Measurements from ENCODE around the gene TXN.

Gene TXN

GRCh38 chr9:110256380-110257096 is at the start of gene TXN:
Gene TXN, minus strand, starts transcription at chr9:110256507. Its CDS starts 72 bp downstream, at chr9:110256435.
- peak; percentile 91 for DNase-seq

- DNase-seq = no peak
Observed at GRCh38 chr9:110303133-110303532, 46.8 kb upstream of the TXN start.

- DNase-seq = no peak
Observed at GRCh38 chr9:110298043-110298605, 41.8 kb upstream of the TXN start.

GRCh38 chr9:110293248-110293647 is 36.9 kb upstream of the TXN start:
- DNase-seq = no peak

DNA sequence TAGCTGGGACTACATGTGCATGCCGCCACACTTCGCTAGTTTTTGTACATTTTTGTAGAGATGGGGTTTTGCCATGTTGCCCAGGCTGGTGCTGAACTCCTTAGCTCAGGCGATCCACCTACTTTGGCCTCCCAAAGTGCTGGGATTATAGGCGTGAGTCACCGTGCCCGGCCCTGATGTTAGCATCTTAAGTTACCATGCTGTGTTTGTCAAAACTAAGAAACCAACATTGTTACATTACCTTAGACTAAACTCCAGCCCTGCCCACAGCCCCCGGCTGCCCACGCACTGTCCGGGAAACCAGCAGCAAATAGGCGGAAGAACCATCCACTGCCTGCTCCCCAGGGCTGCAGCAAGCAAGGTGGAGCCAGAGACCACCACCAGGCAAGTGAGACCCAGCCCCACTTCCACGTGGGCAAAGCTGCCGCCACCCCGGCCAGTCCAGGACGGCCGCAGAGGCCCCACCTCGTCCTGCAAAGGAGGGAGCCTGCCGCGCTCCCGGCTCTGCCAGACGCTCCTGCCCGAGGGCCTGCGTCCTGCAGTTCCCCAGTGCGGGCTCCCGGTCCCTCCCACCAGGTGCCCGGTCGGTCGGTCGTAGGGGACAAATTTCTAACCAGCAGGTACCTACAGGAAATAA is 35.7 kb upstream of the TXN start:
- DNase-seq = no peak

GRCh38 chr9:110290001-110290400 is 33.7 kb upstream of the TXN start:
- DNase-seq = no peak

GRCh38 chr9:110288503-110288902 is 32.2 kb upstream of the TXN start:
- no peak for DNase-seq

GRCh38 chr9:110287289-110287680 is 31.0 kb upstream of the TXN start:
- no peak for DNase-seq

GRCh38 chr9:110284211-110284844 is 28.0 kb upstream of the TXN start:
- no peak for DNase-seq

- DNase-seq = peak; percentile 11
Observed at GRCh38 chr9:110283751-110284150, 27.4 kb upstream of the TXN start.

GRCh38 chr9:110282739-110283081 is 26.4 kb upstream of the TXN start:
- DNase-seq = no peak

GRCh38 chr9:110282018-110282738 is 25.9 kb upstream of the TXN start:
- no peak for DNase-seq

DNA sequence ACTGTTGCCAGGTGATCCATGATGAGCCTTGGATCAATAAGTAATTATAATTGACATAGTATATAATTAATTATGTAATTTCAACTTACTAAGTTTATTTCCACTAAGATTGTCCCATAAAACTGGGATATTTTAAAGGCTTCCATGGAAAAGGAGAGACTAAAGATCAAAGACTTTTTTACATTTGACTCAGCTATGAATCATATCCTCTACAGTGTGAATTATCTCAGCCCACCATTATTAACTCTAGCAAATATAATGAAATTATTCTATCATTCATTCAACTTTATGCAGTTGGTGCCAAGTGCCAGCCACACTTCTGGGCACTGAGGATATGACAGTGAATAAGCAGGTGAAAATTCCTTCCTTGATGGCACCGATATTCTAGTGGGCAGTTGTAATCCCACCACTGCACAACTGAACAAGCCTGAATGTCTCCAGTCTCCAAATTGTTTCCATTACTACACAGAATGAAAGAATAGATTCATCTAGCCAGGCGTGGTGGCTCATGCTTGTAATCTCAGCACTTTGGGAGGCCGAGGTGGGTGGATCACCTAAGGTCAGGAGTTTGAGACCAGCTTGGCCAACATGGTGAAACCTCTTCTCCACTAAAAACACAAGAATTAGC is 21.9 kb upstream of the TXN start:
- peak; percentile 11 for DNase-seq

DNA sequence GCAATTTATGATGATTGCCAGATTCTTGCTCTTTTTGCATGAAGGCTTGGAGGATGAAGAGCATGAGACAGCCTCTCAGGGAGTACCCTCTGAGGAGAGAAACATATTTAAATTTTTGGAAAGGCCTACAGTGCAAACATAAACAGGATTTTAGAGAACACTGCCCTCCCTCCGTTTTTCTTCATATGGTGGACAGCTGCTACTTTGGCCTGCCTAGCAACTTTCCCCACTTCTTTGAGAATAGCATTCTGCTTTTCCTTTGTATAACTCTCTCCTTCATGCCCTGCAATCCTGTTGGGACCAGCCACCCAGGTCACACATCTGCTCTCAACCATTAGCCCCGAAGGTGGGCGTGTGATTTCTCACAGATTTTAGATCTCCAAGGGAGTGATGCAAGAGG is 20.5 kb upstream of the TXN start:
- DNase-seq = no peak

DNA sequence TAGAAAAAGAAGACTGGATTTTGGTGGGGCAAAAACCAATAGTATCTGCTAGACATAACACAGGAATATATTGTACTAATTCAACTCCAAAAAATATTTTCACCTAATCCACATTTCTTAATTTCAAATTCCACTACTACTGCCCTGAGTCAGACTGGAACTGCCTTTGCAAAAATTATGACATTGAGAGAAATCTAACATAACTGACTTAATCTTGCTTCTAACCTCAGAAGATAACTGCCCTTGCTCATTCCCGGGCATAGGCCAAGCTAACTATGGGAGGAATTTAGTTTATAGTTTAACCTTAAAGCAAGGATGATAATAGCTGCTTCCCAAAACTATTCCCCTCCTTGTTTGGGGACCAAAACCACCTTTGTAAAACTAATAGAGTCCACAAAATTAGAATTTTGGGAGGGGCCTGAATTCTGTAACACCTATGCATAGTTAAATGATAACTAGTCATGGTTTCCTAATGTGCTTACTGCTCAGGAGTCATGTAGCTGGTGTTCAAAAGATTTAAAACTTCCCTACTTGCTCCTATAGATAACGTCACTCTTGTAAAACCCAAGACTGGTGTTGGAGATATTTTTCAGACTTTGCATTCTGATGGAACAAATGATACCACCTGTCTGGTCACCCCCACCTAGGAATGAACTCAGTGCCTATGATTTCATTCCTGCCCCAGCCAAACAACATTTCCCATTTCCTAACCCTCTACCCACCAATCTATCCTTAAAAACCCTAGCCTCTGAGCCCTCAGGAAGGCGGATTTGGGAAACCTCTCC is 14.1 kb upstream of the TXN start:
- DNase-seq = no peak

GRCh38 chr9:110266795-110267194 is 10.5 kb upstream of the TXN start:
- no peak for DNase-seq

- no peak for DNase-seq
Observed at GRCh38 chr9:110261632-110262031, 5.3 kb upstream of the TXN start.

DNA sequence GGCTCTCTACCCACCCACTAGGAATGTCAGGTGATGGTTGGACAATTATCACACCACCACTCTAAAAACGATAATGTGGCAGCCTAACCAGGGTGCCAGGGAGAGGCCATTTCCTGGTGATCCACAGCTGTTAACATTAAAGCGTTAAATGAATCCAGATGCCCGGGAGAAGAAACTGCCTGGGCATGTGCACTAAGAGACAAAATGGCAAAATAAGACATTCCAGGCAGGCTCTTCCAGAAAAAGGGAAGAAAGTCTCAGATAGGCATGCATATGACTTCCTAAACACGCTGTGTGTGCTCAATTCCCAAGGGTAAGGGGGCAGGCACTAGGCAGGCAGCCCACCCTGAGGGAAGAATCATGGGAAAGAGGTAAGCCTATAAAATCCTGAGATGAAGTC is 4.6 kb upstream of the TXN start:
- no peak for DNase-seq

DNA sequence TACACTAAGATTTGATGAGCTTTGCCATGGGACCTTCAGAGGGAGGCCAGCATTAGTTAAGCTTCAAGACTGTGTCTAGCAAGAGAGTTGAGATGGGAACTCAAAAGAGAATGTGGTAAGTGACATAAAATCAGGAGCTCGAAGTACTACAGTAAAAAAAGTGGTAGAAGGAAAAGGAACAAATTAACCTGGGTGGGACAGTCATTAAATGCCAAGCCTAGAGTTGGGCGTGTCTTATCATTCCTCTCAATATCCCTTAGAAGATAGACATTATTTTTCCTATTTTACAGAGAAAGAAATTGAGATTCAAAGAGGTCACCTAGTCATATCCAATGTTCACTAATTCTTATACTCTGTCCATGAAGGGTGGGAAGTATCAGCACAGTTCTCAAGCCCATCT is 3.3 kb upstream of the TXN start:
- DNase-seq = no peak

DNA sequence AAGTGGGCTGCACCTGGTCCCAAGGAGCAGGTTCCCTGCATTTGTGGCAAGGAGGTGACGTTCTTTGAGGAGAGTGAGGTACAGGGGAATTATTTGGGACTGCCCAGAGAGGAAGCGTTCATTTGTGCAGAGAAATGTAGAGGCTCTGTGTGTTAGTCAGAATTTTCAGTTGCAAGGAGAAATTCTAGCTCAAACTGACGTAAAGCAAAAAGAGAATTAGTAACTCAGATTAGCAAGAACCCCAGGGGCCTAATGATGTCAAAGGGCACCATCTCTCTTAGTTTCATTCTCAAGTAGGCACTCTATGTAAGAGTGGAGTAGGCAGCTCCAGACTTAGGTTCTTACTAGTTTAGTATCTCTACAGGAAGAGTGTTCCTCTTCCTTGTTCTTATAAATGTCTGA is 2.4 kb upstream of the TXN start:
- no peak for DNase-seq

- no peak for DNase-seq
Observed at GRCh38 chr9:110257956-110258355, 1.6 kb upstream of the TXN start.

Data from DMS53 (cell line).